WTC11 (cell line): Measurements from ENCODE around the gene RAD51. TPM values are rescaled to one million over a fixed set of nuclear protein-coding genes. Genes with fewer than 3 reads are reported as not detected.
A peak's percentile ranks its signal among the peaks of the same experiment; 100 is the strongest.

Source experiments
- ATAC-seq: fragments of 200-7000 bp; cut with Tn5 transposase; 2 replicates; pipeline ENCODE4 v1.10.0; 2021; ENCODE audit warnings: mild to moderate bottlenecking, moderate library complexity
- CTCF ChIA-PET: fragments of 300-600 bp; sonication (Branson Sonifier 250); formaldehyde crosslinking; loops from one replicate; lab custom pipeline; 2021; ENCODE audit warnings: antibody characterized with exemption; lab: Charles Lee
- POLR2A ChIA-PET: fragments of 350-600 bp; sonication (Branson Sonifier 250); formaldehyde crosslinking; loops from one replicate; lab custom pipeline; 2021; ENCODE audit warnings: antibody characterized with exemption; lab: Charles Lee
- DNase-seq: peaks from one replicate; pipeline ENCODE4 v3.0.0; 2021; ENCODE audit warnings: low spot score
- H3K27ac Mint-ChIP-seq: 2 replicates; pipeline ENCODE4 v1.8.0; 2021; ENCODE audit warnings: mixed read lengths
- H3K27me3 Mint-ChIP-seq: 2 replicates; pipeline ENCODE4 v1.8.0; 2021; ENCODE audit warnings: low read depth, mild to moderate bottlenecking, moderate library complexity, mixed read lengths
- H3K36me3 Mint-ChIP-seq: 2 replicates; pipeline ENCODE4 v1.8.0; 2021; ENCODE audit warnings: mixed read lengths
- H3K4me1 Mint-ChIP-seq: 2 replicates; pipeline ENCODE4 v1.8.0; 2022; ENCODE audit warnings: mixed read lengths
- H3K4me3 Mint-ChIP-seq: 2 replicates; pipeline ENCODE4 v1.8.0; 2021; ENCODE audit warnings: mild to moderate bottlenecking, moderate library complexity, mixed read lengths
- H3K9me3 Mint-ChIP-seq: 2 replicates; pipeline ENCODE4 v1.8.0; 2021; ENCODE audit warnings: mixed read lengths
- CREM ChIP-seq: sonication (generic); formaldehyde crosslinking; IDR thresholded peaks from 2 replicates; pipeline ENCODE4 v1.8.1; 2022; ENCODE audit warnings: mild to moderate bottlenecking, missing genetic modification reagents, moderate library complexity
- ELF4 ChIP-seq: sonication (generic); formaldehyde crosslinking; IDR thresholded peaks from 2 replicates; pipeline ENCODE4 v1.8.1; 2022; ENCODE audit warnings: low read depth, mild to moderate bottlenecking, moderate library complexity, missing genetic modification reagents
- ESRRA ChIP-seq: sonication (generic); formaldehyde crosslinking; IDR thresholded peaks from 2 replicates; pipeline ENCODE4 v1.8.1; 2022; ENCODE audit warnings: mild to moderate bottlenecking, missing genetic modification reagents, borderline replicate concordance
- FOXJ3 ChIP-seq: sonication (generic); formaldehyde crosslinking; IDR thresholded peaks from 2 replicates; pipeline ENCODE4 v1.9.0; 2021; ENCODE audit warnings: missing genetic modification reagents, mild to moderate bottlenecking, borderline replicate concordance
- FOXK1 ChIP-seq: sonication (generic); formaldehyde crosslinking; IDR thresholded peaks from 2 replicates; pipeline ENCODE4 v1.8.0; 2022; ENCODE audit warnings: mild to moderate bottlenecking, moderate library complexity, missing genetic modification reagents
- FOXP1 ChIP-seq: sonication (generic); formaldehyde crosslinking; IDR thresholded peaks from 2 replicates; pipeline ENCODE4 v1.8.0; 2022; ENCODE audit warnings: missing genetic modification reagents, mild to moderate bottlenecking, moderate library complexity, borderline replicate concordance
- IRF2 ChIP-seq: sonication (generic); formaldehyde crosslinking; IDR thresholded peaks from 2 replicates; pipeline ENCODE4 v1.8.0; 2022; ENCODE audit warnings: low read depth, missing genetic modification reagents, borderline replicate concordance
- JUN ChIP-seq: sonication (generic); formaldehyde crosslinking; IDR thresholded peaks from 2 replicates; pipeline ENCODE4 v1.8.0; 2023; ENCODE audit warnings: mild to moderate bottlenecking, missing genetic modification reagents
- NFYB ChIP-seq: sonication (generic); formaldehyde crosslinking; conservative IDR thresholded peaks from 2 replicates; pipeline ENCODE4 v1.8.0; 2022; ENCODE audit warnings: low read depth, missing genetic modification reagents
- NR1H2 ChIP-seq: sonication (generic); formaldehyde crosslinking; IDR thresholded peaks from 2 replicates; pipeline ENCODE4 v1.9.0; 2021; ENCODE audit warnings: mild to moderate bottlenecking, moderate library complexity, missing genetic modification reagents
- NR3C1 ChIP-seq: sonication (generic); formaldehyde crosslinking; conservative IDR thresholded peaks from 2 replicates; pipeline ENCODE4 v1.8.1; 2023; ENCODE audit warnings: low read depth, mild to moderate bottlenecking, missing genetic modification reagents
- SOX15 ChIP-seq: fragments of 250-450 bp; sonication (Bioruptor Pico); IDR thresholded peaks from 2 replicates; pipeline ENCODE4 v1.9.0; 2021; ENCODE audit warnings: mild to moderate bottlenecking
- TEAD1 ChIP-seq: sonication (generic); formaldehyde crosslinking; IDR thresholded peaks from 2 replicates; pipeline ENCODE4 v1.8.0; 2022; ENCODE audit warnings: mild to moderate bottlenecking, missing genetic modification reagents
- ZBTB21 ChIP-seq: sonication (generic); formaldehyde crosslinking; IDR thresholded peaks from 2 replicates; pipeline ENCODE4 v1.8.1; 2023; ENCODE audit warnings: mild to moderate bottlenecking, missing genetic modification reagents, borderline replicate concordance
- ZNF121 ChIP-seq: sonication (generic); formaldehyde crosslinking; IDR thresholded peaks from 2 replicates; pipeline ENCODE4 v1.8.0; 2023; ENCODE audit warnings: missing genetic modification reagents
- ZNF317 ChIP-seq: sonication (generic); formaldehyde crosslinking; IDR thresholded peaks from 2 replicates; pipeline ENCODE4 v1.8.1; 2023; ENCODE audit warnings: low read depth, mild to moderate bottlenecking, moderate library complexity, missing genetic modification reagents, borderline replicate concordance
- ZNF416 ChIP-seq: fragments of 250-450 bp; sonication (Bioruptor Pico); IDR thresholded peaks from 2 replicates; pipeline ENCODE4 v1.9.0; 2021; ENCODE audit warnings: mild to moderate bottlenecking, inconsistent platforms
- total RNA-seq: library from RNA; stranded (reverse); gene quantifications from 3 replicates; pipeline ENCODE4 v1.2.3, GENCODE V29; 2021
- TF ChIP-seq, protein P1 (sequence below): sonication (generic); formaldehyde crosslinking; IDR thresholded peaks from 2 replicates; pipeline ENCODE4 v1.8.1; 2023; ENCODE audit warnings: mild to moderate bottlenecking, missing genetic modification reagents, borderline replicate concordance
- TF ChIP-seq, protein P2 (sequence below): sonication (generic); formaldehyde crosslinking; IDR thresholded peaks from 2 replicates; pipeline ENCODE4 v1.8.0; 2023; ENCODE audit warnings: missing genetic modification reagents, mild to moderate bottlenecking, borderline replicate concordance
- TF ChIP-seq, protein P3 (sequence below): sonication (generic); formaldehyde crosslinking; IDR thresholded peaks from 2 replicates; pipeline ENCODE4 v1.8.0; 2023; ENCODE audit warnings: missing genetic modification reagents
- TF ChIP-seq, protein P4 (sequence below): fragments of 250-450 bp; sonication (Bioruptor Pico); IDR thresholded peaks from 2 replicates; pipeline ENCODE4 v1.8.0; 2021; ENCODE audit warnings: mild to moderate bottlenecking

The RAD51 gene
- total RNA-seq, 1 experiment from 2014 or later = 36.4 TPM

DNA sequence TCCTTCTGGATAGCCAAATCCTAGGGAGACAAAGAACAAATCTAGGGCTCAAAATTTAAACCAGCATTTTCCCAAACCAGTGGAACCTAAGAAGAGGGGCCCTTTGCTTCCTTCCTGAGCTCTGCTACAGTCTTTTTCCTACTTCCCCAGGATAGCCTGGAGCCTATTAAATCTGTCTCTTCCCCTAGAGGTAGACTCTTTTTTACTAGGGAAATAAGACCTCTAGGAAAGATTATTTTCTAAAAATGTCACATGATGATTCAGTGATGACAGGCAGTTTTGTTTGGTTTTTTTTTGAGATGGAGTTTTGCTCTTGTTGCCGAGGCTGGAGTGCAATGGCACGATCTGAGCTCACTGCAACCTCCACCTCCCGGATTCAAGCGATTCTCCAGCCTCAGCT lies 41.6 kb downstream of the RAD51 start (continued):
- TF ChIP-seq, protein P1, sequence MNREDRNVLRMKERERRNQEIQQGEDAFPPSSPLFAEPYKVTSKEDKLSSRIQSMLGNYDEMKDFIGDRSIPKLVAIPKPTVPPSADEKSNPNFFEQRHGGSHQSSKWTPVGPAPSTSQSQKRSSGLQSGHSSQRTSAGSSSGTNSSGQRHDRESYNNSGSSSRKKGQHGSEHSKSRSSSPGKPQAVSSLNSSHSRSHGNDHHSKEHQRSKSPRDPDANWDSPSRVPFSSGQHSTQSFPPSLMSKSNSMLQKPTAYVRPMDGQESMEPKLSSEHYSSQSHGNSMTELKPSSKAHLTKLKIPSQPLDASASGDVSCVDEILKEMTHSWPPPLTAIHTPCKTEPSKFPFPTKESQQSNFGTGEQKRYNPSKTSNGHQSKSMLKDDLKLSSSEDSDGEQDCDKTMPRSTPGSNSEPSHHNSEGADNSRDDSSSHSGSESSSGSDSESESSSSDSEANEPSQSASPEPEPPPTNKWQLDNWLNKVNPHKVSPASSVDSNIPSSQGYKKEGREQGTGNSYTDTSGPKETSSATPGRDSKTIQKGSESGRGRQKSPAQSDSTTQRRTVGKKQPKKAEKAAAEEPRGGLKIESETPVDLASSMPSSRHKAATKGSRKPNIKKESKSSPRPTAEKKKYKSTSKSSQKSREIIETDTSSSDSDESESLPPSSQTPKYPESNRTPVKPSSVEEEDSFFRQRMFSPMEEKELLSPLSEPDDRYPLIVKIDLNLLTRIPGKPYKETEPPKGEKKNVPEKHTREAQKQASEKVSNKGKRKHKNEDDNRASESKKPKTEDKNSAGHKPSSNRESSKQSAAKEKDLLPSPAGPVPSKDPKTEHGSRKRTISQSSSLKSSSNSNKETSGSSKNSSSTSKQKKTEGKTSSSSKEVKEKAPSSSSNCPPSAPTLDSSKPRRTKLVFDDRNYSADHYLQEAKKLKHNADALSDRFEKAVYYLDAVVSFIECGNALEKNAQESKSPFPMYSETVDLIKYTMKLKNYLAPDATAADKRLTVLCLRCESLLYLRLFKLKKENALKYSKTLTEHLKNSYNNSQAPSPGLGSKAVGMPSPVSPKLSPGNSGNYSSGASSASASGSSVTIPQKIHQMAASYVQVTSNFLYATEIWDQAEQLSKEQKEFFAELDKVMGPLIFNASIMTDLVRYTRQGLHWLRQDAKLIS (CRISPR knock-in tag) = no peak
- TF ChIP-seq, all 79 proteins: peak for 0

DNA sequence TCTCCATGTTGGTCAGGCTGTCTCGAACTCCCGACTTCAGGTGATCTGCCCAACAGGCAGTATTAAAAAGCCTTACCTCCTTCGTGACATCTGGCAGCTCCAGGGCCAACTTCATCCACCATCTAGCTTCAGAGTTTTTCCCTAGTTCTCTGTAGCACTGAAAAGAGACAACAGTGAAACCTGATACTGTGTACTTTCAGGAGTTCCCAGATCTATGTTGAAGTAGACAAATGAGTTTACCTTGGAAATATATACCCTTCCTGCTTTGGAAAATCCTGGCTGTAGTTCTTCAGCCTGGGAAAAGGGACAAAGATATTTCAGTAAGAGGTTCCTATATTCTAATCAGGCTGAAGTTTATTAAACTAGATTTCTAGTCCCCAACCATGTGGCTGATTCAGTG lies 42.1 kb downstream of the RAD51 start:
- Mint-ChIP-seq H3K27ac (peak overlapping the region; percentile 74; the same call in 1 of the 2 replicates), H3K4me3 (no peak overlapping the region), H3K27me3 (no peaks in the 10 kb centered on the region), H3K9me3 (no peaks in the 10 kb centered on the region), H3K36me3 (peaks cover 29% of the 10 kb centered on the region), H3K4me1 (peaks cover 43% of the 10 kb centered on the region)
- ATAC-seq = no peak
- ChIA-PET CTCF (interaction anchor here (1.1 to 2.9 kb wide), 5 partner anchors 10 to 157 kb away, joined by 3 to 16 read pairs (median 9); partner anchors contain the start of genes GCHFR and VPS18), POLR2A (no interaction called here)
- TF ChIP-seq CREM = no peak
- TF ChIP-seq NR3C1 (CRISPR knock-in tag) = no peak
- TF ChIP-seq IRF2 (CRISPR knock-in tag) = no peak
- TF ChIP-seq ZBTB21 = no peak
- TF ChIP-seq ZNF121 = no peak
- no peak for TF ChIP-seq ZNF416 (CRISPR knock-in tag)
- TF ChIP-seq ESRRA (CRISPR knock-in tag) = no peak
- TF ChIP-seq NR1H2 (CRISPR knock-in tag) = no peak
- TF ChIP-seq, protein P2, sequence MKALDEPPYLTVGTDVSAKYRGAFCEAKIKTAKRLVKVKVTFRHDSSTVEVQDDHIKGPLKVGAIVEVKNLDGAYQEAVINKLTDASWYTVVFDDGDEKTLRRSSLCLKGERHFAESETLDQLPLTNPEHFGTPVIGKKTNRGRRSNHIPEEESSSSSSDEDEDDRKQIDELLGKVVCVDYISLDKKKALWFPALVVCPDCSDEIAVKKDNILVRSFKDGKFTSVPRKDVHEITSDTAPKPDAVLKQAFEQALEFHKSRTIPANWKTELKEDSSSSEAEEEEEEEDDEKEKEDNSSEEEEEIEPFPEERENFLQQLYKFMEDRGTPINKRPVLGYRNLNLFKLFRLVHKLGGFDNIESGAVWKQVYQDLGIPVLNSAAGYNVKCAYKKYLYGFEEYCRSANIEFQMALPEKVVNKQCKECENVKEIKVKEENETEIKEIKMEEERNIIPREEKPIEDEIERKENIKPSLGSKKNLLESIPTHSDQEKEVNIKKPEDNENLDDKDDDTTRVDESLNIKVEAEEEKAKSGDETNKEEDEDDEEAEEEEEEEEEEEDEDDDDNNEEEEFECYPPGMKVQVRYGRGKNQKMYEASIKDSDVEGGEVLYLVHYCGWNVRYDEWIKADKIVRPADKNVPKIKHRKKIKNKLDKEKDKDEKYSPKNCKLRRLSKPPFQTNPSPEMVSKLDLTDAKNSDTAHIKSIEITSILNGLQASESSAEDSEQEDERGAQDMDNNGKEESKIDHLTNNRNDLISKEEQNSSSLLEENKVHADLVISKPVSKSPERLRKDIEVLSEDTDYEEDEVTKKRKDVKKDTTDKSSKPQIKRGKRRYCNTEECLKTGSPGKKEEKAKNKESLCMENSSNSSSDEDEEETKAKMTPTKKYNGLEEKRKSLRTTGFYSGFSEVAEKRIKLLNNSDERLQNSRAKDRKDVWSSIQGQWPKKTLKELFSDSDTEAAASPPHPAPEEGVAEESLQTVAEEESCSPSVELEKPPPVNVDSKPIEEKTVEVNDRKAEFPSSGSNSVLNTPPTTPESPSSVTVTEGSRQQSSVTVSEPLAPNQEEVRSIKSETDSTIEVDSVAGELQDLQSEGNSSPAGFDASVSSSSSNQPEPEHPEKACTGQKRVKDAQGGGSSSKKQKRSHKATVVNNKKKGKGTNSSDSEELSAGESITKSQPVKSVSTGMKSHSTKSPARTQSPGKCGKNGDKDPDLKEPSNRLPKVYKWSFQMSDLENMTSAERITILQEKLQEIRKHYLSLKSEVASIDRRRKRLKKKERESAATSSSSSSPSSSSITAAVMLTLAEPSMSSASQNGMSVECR (CRISPR knock-in tag) = no peak
- no peak for TF ChIP-seq ELF4 (CRISPR knock-in tag)
- no peak for TF ChIP-seq FOXK1 (CRISPR knock-in tag)
- TF ChIP-seq SOX15 = no peak
- no peak for TF ChIP-seq FOXJ3 (CRISPR knock-in tag)
- no peak for TF ChIP-seq NFYB (CRISPR knock-in tag)
- no peak for TF ChIP-seq TEAD1 (CRISPR knock-in tag)
- TF ChIP-seq, protein P3, sequence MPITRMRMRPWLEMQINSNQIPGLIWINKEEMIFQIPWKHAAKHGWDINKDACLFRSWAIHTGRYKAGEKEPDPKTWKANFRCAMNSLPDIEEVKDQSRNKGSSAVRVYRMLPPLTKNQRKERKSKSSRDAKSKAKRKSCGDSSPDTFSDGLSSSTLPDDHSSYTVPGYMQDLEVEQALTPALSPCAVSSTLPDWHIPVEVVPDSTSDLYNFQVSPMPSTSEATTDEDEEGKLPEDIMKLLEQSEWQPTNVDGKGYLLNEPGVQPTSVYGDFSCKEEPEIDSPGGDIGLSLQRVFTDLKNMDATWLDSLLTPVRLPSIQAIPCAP (CRISPR knock-in tag) = no peak
- TF ChIP-seq, protein P4, sequence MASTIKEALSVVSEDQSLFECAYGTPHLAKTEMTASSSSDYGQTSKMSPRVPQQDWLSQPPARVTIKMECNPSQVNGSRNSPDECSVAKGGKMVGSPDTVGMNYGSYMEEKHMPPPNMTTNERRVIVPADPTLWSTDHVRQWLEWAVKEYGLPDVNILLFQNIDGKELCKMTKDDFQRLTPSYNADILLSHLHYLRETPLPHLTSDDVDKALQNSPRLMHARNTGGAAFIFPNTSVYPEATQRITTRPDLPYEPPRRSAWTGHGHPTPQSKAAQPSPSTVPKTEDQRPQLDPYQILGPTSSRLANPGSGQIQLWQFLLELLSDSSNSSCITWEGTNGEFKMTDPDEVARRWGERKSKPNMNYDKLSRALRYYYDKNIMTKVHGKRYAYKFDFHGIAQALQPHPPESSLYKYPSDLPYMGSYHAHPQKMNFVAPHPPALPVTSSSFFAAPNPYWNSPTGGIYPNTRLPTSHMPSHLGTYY = no peak
- TF ChIP-seq FOXP1 (CRISPR knock-in tag) = no peak
- TF ChIP-seq JUN (CRISPR knock-in tag) = no peak
- no peak for TF ChIP-seq ZNF317
- no peak for DNase-seq
